ENCODE data around the gene MGA. TPM values are rescaled to one million over a fixed set of nuclear protein-coding genes. Genes with fewer than 3 reads are reported as not detected.

MGA gene
- total and polyA plus RNA-seq, 4 donors, result 2.7 to 86.2 (median 14.1) TPM

GRCh38 chr15:41653760-41654159 is 6.4 kb upstream of the MGA start:
- TF ChIP-seq CTCF (IDR thresholded peaks at IDR 0.05; ENCODE audit: control extremely low read depth, extremely low read depth), result no peak
- Histone ChIP-seq H3K9ac (ENCODE audit: insufficient read depth in 1 of 2, low read length in 2 of 2) (no peak overlapping the region), H3K27ac (ENCODE audit: low read depth in 1 of 2, low read length in 1 of 2) (no peak overlapping the region), H3K36me3 (ENCODE audit: control insufficient read depth in 4 of 4, insufficient read depth in 4 of 4, low read length in 4 of 4) (no peaks in the 10 kb centered on the region), H3K9me3 (ENCODE audit: control insufficient read depth in 4 of 4, insufficient read depth in 3 of 4, low read length in 3 of 4) (no peaks in the 10 kb centered on the region), H3K4me3 (no peak overlapping the region), H3K27me3 (ENCODE audit: control insufficient read depth in 3 of 3, insufficient read depth in 3 of 3, low read length in 2 of 3) (no peaks in the 10 kb centered on the region), H3K4me1 (ENCODE audit: control insufficient read depth in 5 of 5, insufficient read depth in 5 of 5, low read length in 5 of 5) (no peaks in the 10 kb centered on the region)
- DNase-seq, result no peak
- ATAC-seq (ENCODE audit: insufficient read depth, low FRiP score), result no peak
- WGBS, 2 donors, result 23 to 45% methylated on average over 3 of the region's 3 CpGs

GRCh38 chr15:41655716-41656115 is 4.5 kb upstream of the MGA start:
- ATAC-seq (ENCODE audit: insufficient read depth, low FRiP score) (no peak), DNase-seq (no peak)
- TF ChIP-seq CTCF (IDR thresholded peaks at IDR 0.05; ENCODE audit: control extremely low read depth, extremely low read depth), result no peak
- Histone ChIP-seq H3K4me3 (no peak overlapping the region), H3K27me3 (ENCODE audit: control insufficient read depth in 3 of 3, insufficient read depth in 3 of 3, low read length in 2 of 3) (no peaks in the 10 kb centered on the region), H3K27ac (ENCODE audit: low read depth in 1 of 2, low read length in 1 of 2) (no peak overlapping the region), H3K9me3 (ENCODE audit: control insufficient read depth in 4 of 4, insufficient read depth in 3 of 4, low read length in 3 of 4) (no peaks in the 10 kb centered on the region), H3K9ac (ENCODE audit: insufficient read depth in 1 of 2, low read length in 2 of 2) (no peak overlapping the region), H3K4me1 (ENCODE audit: control insufficient read depth in 5 of 5, insufficient read depth in 5 of 5, low read length in 5 of 5) (peaks cover 0 to 5% (median 0%) of the 10 kb centered on the region in 5 donors), H3K36me3 (ENCODE audit: control insufficient read depth in 4 of 4, insufficient read depth in 4 of 4, low read length in 4 of 4) (no peaks in the 10 kb centered on the region)
- 96% methylated on average over 4 of the region's 4 CpGs for WGBS, 2 donors

GRCh38 chr15:41656188-41656587 is 4.0 kb upstream of the MGA start:
- H3K4me3 ChIP-seq, result no peak overlapping the region
- DNase-seq, result no peak
- H3K27ac ChIP-seq (ENCODE audit: low read depth in 1 of 2, low read length in 1 of 2), result no peak overlapping the region
- no peak overlapping the region for H3K9ac ChIP-seq (ENCODE audit: insufficient read depth in 1 of 2, low read length in 2 of 2)
- no peaks in the 10 kb centered on the region for H3K27me3 ChIP-seq (ENCODE audit: control insufficient read depth in 3 of 3, insufficient read depth in 3 of 3, low read length in 2 of 3)
- H3K9me3 ChIP-seq (ENCODE audit: control insufficient read depth in 4 of 4, insufficient read depth in 3 of 4, low read length in 3 of 4), result no peaks in the 10 kb centered on the region
- H3K4me1 ChIP-seq (ENCODE audit: control insufficient read depth in 5 of 5, insufficient read depth in 5 of 5, low read length in 5 of 5), result peaks cover 0 to 9% (median 0%) of the 10 kb centered on the region in 5 donors
- no peak for TF ChIP-seq CTCF (IDR thresholded peaks at IDR 0.05; ENCODE audit: control extremely low read depth, extremely low read depth)
- H3K36me3 ChIP-seq (ENCODE audit: control insufficient read depth in 4 of 4, insufficient read depth in 4 of 4, low read length in 4 of 4), result no peaks in the 10 kb centered on the region
- WGBS, 2 donors, result 70 to 77% methylated on average over 2 of the region's 2 CpGs
- ATAC-seq (ENCODE audit: insufficient read depth, low FRiP score), result no peak

- DNase-seq, result no peak
- Histone ChIP-seq H3K9me3 (ENCODE audit: control insufficient read depth in 4 of 4, insufficient read depth in 3 of 4, low read length in 3 of 4) (no peaks in the 10 kb centered on the region), H3K4me1 (ENCODE audit: control insufficient read depth in 5 of 5, insufficient read depth in 5 of 5, low read length in 5 of 5) (peaks cover 0 to 21% (median 9%) of the 10 kb centered on the region in 5 donors), H3K27ac (ENCODE audit: low read depth in 1 of 2, low read length in 1 of 2) (no peak overlapping the region), H3K4me3 (no peak overlapping the region), H3K9ac (ENCODE audit: insufficient read depth in 1 of 2, low read length in 2 of 2) (no peak overlapping the region), H3K27me3 (ENCODE audit: control insufficient read depth in 3 of 3, insufficient read depth in 3 of 3, low read length in 2 of 3) (no peaks in the 10 kb centered on the region), H3K36me3 (ENCODE audit: control insufficient read depth in 4 of 4, insufficient read depth in 4 of 4, low read length in 4 of 4) (no peaks in the 10 kb centered on the region)
- ATAC-seq (ENCODE audit: insufficient read depth, low FRiP score), result no peak
- TF ChIP-seq CTCF (IDR thresholded peaks at IDR 0.05; ENCODE audit: control extremely low read depth, extremely low read depth), result no peak
- 62 to 77% methylated on average over 1 of the region's 1 CpG for WGBS, 2 donors
These were observed 1.5 kb upstream of the MGA start for GRCh38 chr15:41658689-41659088.

Data from lung (tissue), 12 donors.